B cell (primary cell): ENCODE measurements around the gene HLA-A.

Source experiments
- EZH2 ChIP-seq: IDR thresholded peaks from 2 replicates; pipeline ENCODE4 v1.6.1; 2012; ENCODE audit warnings: borderline replicate concordance, low read depth, mild to moderate bottlenecking, moderate library complexity, low read length; ENCODE audit not compliant: insufficient read depth, poor library complexity, severe bottlenecking
- TF ChIP-seq, protein P1 (sequence below): fragments of 200-600 bp; IDR thresholded peaks from one replicate; pipeline ENCODE4 v1.8.0; 2022; ENCODE audit warnings: antibody characterized with exemption, mild to moderate bottlenecking

- TF ChIP-seq, protein P1, sequence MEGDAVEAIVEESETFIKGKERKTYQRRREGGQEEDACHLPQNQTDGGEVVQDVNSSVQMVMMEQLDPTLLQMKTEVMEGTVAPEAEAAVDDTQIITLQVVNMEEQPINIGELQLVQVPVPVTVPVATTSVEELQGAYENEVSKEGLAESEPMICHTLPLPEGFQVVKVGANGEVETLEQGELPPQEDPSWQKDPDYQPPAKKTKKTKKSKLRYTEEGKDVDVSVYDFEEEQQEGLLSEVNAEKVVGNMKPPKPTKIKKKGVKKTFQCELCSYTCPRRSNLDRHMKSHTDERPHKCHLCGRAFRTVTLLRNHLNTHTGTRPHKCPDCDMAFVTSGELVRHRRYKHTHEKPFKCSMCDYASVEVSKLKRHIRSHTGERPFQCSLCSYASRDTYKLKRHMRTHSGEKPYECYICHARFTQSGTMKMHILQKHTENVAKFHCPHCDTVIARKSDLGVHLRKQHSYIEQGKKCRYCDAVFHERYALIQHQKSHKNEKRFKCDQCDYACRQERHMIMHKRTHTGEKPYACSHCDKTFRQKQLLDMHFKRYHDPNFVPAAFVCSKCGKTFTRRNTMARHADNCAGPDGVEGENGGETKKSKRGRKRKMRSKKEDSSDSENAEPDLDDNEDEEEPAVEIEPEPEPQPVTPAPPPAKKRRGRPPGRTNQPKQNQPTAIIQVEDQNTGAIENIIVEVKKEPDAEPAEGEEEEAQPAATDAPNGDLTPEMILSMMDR: no peak
- TF ChIP-seq EZH2: no peak
Observed at GRCh38 chr6:29924731-29925130, 17.6 kb upstream of the HLA-A start.
